Body of pancreas (tissue), 4 donors: ENCODE data around the gene C5orf63. TPM values are rescaled to one million over a fixed set of nuclear protein-coding genes. Genes with fewer than 3 reads are reported as not detected.

Experiments used
- ATAC-seq: fragments of 150-250 bp; one replicate; pipeline ENCODE4 v1.9.1; 2016
- DNase-seq, 4 donors: peaks; one replicate each; pipeline ENCODE4 v3.0.0-alpha.2; 2019
- H3K27ac ChIP-seq, 4 donors: fragments of 200-600 bp; sonication (generic); 1 replicate in 3 of 4; 2 replicates in 1 of 4; pipeline versions ENCODE4 v1.5.1 to v1.6.1; 2016 to 2019; ENCODE audit warnings: mild to moderate bottlenecking in 1 of 4, mixed read lengths in 1 of 4, moderate library complexity in 1 of 4
- H3K27me3 ChIP-seq, 2 donors: fragments of 200-600 bp; sonication (generic); one replicate each; pipeline ENCODE4 v1.6.0; 2016; ENCODE audit warnings: mild to moderate bottlenecking in 1 of 2
- H3K36me3 ChIP-seq, 2 donors: fragments of 200-600 bp; sonication (generic); replicated peaks in 1 of 2; 2 replicates each; pipeline ENCODE4 v1.5.1; 2016; ENCODE audit warnings: low read depth in 2 of 2; ENCODE audit not compliant: insufficient read depth in 1 of 2
- H3K4me1 ChIP-seq: fragments of 200-600 bp; sonication (generic); one replicate; pipeline ENCODE4 v1.6.0; 2016
- H3K4me3 ChIP-seq, 2 donors: fragments of 200-600 bp; sonication (generic); 1 replicate in 1 of 2; 2 replicates in 1 of 2; pipeline ENCODE4 v1.5.1; 2016 to 2019
- H3K9me3 ChIP-seq, 3 donors: fragments of 200-600 bp; sonication (generic); 1 replicate in 2 of 3; 2 replicates in 1 of 3; pipeline ENCODE4 v1.5.1; 2016
- POLR2A ChIP-seq, 3 donors: fragments of 450-650 bp; IDR thresholded peaks; one replicate each; pipeline ENCODE4 v1.6.1; 2016; ENCODE audit warnings: antibody characterized with exemption in 3 of 3, mild to moderate bottlenecking in 2 of 3
- WGBS, 2 donors: methylation state at CpG; one replicate each; pipeline ENCODE4 v1.1.5; 2017; 5-methylcytosine and 5-hydroxymethylcytosine counted together
- intact Hi-C: fragments of 100-400 bp; cut with DNase I; formaldehyde crosslinking; loops from one replicate; pipeline ENCODE4 v1.15.1; 2023
- total RNA-seq, 2 donors: library from RNA; depleted of rRNA; stranded (reverse); fragments of >200 nt; gene quantifications; one replicate each; pipeline ENCODE4 v1.1.0, GENCODE V29; 2016
- TF ChIP-seq, protein P1 (sequence below), 7 experiments: fragments of 450-650 bp in 4 of 7; fragments of 200-600 bp in 3 of 7; sonication (generic) in 3 of 7; IDR thresholded peaks; one replicate each; pipeline ENCODE4 v1.5.1; 2016 to 2019; ENCODE audit warnings: antibody characterized with exemption in 7 of 7

The C5orf63 gene
- total RNA-seq, 2 donors from 2014 or later, result 0.99 to 3.9 TPM

DNA sequence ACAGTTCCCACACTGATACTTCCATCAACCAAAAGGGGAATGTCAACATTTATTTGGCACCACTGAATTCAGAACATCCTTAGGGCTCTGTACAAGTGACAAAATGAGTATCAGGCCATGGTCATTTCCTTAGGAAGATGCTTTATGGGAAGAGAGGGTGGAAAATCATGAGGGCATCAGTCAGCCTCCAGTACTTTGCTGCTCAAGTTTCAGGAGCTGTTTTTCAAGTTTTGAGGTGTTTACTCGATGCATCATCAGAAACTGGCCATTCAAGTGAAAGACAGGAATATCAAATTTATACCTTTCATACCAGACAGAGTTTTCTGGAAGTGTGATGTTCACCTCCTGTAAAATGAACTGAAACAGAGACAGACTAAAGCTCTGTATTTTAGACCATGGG is 21.7 kb downstream of the C5orf63 start:
- no peaks in the 10 kb centered on the region for H3K4me1 ChIP-seq
- H3K4me3 ChIP-seq, result no peak overlapping the region
- WGBS, 2 donors, result 84 to 94% methylated on average over 1 of the region's 1 CpG
- TF ChIP-seq POLR2A (IDR thresholded peaks at IDR 0.05), result no peak
- TF ChIP-seq, protein P1, sequence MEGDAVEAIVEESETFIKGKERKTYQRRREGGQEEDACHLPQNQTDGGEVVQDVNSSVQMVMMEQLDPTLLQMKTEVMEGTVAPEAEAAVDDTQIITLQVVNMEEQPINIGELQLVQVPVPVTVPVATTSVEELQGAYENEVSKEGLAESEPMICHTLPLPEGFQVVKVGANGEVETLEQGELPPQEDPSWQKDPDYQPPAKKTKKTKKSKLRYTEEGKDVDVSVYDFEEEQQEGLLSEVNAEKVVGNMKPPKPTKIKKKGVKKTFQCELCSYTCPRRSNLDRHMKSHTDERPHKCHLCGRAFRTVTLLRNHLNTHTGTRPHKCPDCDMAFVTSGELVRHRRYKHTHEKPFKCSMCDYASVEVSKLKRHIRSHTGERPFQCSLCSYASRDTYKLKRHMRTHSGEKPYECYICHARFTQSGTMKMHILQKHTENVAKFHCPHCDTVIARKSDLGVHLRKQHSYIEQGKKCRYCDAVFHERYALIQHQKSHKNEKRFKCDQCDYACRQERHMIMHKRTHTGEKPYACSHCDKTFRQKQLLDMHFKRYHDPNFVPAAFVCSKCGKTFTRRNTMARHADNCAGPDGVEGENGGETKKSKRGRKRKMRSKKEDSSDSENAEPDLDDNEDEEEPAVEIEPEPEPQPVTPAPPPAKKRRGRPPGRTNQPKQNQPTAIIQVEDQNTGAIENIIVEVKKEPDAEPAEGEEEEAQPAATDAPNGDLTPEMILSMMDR (IDR thresholded peaks at IDR 0.05), result no peak
- H3K27me3 ChIP-seq, result no peaks in the 10 kb centered on the region
- no peak for ATAC-seq
- intact Hi-C loops, result no loop called here
- DNase-seq, result no peak
- H3K27ac ChIP-seq, result no peak overlapping the region
- no peaks in the 10 kb centered on the region for H3K9me3 ChIP-seq
- H3K36me3 ChIP-seq, result no peaks in the 10 kb centered on the region

DNA sequence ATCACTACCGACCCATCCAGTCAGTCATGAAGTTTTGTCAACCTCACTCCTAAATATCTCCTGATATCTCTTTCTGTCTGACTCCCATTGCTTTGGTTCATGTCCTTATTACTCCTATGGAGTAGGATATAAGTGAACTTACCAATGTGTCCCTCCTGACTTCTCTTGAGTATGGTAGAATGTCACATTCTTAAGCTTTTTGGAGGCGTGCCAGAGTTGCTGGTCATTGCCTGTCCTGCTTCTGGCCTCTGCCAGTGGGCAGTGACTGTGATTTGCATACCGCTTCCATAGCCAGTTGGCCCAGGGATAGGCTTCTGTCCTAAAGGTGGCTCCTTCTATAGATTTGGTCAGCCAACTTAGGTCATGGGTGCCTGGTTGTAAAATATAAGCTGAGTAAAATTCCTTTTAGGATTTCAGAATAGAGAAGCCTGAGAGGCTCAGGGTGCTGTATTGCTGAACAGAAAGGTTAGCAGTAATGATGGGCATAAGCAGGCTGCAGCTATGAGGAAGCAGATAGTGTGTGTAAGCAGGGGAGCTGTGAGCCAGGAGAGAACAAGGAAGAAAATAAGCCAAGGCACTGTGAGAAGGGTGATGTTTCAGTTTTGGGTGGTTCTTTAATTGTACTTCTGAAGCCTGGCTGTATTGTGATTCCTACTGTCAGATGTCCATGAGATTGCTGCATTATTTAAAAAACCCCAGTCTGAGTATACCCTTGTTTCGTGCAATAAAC is 26.8 kb downstream of the C5orf63 start:
- intact Hi-C loops, result no loop called here
- H3K4me3 ChIP-seq, result no peak overlapping the region
- ATAC-seq (no peak), DNase-seq (no peak)
- no peak overlapping the region for H3K27ac ChIP-seq
- H3K9me3 ChIP-seq, result no peaks in the 10 kb centered on the region
- peaks cover 1% of the 10 kb centered on the region for H3K4me1 ChIP-seq
- H3K27me3 ChIP-seq, result no peaks in the 10 kb centered on the region
- no peak for TF ChIP-seq POLR2A (IDR thresholded peaks at IDR 0.05)
- TF ChIP-seq, protein P1 (IDR thresholded peaks at IDR 0.05), result no peak
- WGBS, 2 donors, result 81 to 90% methylated on average over 4 of the region's 4 CpGs
- H3K36me3 ChIP-seq, result no peaks in the 10 kb centered on the region

DNA sequence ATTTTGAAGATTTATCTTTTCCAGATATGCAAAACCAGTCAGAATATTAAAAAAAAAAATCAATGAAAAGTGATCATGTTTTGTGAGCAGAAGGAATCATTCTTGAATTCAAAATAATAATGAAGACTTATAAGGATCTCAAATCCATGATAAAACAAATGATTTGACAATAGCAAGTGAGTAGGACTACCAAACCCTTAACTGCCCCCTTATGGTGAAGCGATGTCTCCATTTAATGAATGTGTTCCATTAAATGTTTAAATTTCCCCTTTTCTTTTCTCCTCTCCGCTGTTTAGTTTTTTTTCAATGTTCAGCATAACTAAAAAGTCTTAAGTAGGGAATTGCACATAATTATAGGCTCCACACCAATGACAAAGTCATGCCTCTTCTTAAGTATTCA is 30.7 kb downstream of the C5orf63 start:
- Histone ChIP-seq H3K4me3 (no peak overlapping the region), H3K9me3 (no peaks in the 10 kb centered on the region), H3K27me3 (no peaks in the 10 kb centered on the region), H3K27ac (no peak overlapping the region), H3K4me1 (peaks cover 6% of the 10 kb centered on the region), H3K36me3 (no peaks in the 10 kb centered on the region)
- ATAC-seq (no peak), DNase-seq (no peak)
- intact Hi-C loops, result no loop called here
- WGBS, 2 donors, result 95 to 98% methylated on average over 2 of the region's 2 CpGs
- TF ChIP-seq, protein P1 (IDR thresholded peaks at IDR 0.05), result no peak
- no peak for TF ChIP-seq POLR2A (IDR thresholded peaks at IDR 0.05)

DNA sequence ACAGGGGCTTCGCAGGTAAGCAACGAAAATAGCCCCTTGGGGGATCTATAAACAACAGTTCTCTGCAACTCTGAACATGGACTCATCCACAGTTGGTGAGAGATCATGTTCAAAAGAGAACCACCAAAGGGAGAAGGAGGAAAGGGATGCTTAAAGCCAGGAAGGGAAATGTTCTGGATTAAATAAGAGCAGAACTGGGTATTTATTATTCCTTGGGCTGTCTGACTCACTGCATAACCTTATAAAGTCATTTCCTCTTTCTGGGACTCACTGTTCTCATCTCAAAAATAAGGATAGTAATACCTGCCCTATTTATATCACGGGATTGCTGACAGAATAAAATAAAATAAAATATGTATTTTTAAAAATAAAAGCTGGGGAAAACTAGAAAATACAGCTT is 31.7 kb downstream of the C5orf63 start:
- TF ChIP-seq, protein P1 (IDR thresholded peaks at IDR 0.05), result no peak
- no peak for TF ChIP-seq POLR2A (IDR thresholded peaks at IDR 0.05)
- 53 to 54% methylated on average over 3 of the region's 3 CpGs for WGBS, 2 donors
- no peak for DNase-seq
- Histone ChIP-seq H3K4me1 (peaks cover 6% of the 10 kb centered on the region), H3K36me3 (no peaks in the 10 kb centered on the region), H3K27me3 (no peaks in the 10 kb centered on the region), H3K9me3 (no peaks in the 10 kb centered on the region), H3K27ac (peak overlapping the region in 1 of 4 donors; percentile 18), H3K4me3 (no peak overlapping the region)
- no peak for ATAC-seq
- intact Hi-C loops, result no loop called here
